IPS-18a (cell line): ENCODE data around the gene PNKP.
"Not testable (repeated sequence)": the region's sequence is repeated elsewhere in the genome, so short reads cannot be mapped to it uniquely, and the experiment has no call there.

Source experiments
- H3K27ac ChIP-seq: one replicate; pipeline ENCODE4 v1.5.1; 2013; ENCODE audit warnings: low read length
- H3K27me3 ChIP-seq: one replicate; pipeline ENCODE4 v1.6.1; 2013; ENCODE audit warnings: mild to moderate bottlenecking, low read length; ENCODE audit not compliant: control insufficient read depth, insufficient read depth
- H3K36me3 ChIP-seq: one replicate; pipeline ENCODE4 v1.6.1; 2013; ENCODE audit warnings: low read depth, low read length; ENCODE audit not compliant: control insufficient read depth
- H3K4me1 ChIP-seq: one replicate; pipeline ENCODE4 v1.6.1; 2013; ENCODE audit warnings: low read depth, low read length; ENCODE audit not compliant: control insufficient read depth
- H3K4me3 ChIP-seq: one replicate; pipeline ENCODE4 v1.5.1; 2013; ENCODE audit warnings: low read length
- H3K9ac ChIP-seq: one replicate; pipeline ENCODE4 v1.6.1; 2013; ENCODE audit warnings: mild to moderate bottlenecking, low read length, moderate library complexity
- H3K9me3 ChIP-seq: one replicate; pipeline ENCODE4 v1.6.1; 2013; ENCODE audit warnings: low read depth, low read length; ENCODE audit not compliant: control insufficient read depth

PNKP gene

GRCh38 chr19:49829721-49830120 lies 37.7 kb downstream of the PNKP start:
- Histone ChIP-seq H3K9me3 (no peaks in the 10 kb centered on the region), H3K4me3 (no peak overlapping the region), H3K27me3 (no peaks in the 10 kb centered on the region), H3K9ac (no peak overlapping the region), H3K27ac (no peak overlapping the region), H3K4me1 (no peaks in the 10 kb centered on the region), H3K36me3 (peaks cover 23% of the 10 kb centered on the region)

GRCh38 chr19:49829200-49829599 lies 38.2 kb downstream of the PNKP start:
- Histone ChIP-seq H3K27ac (no peak overlapping the region), H3K4me3 (no peak overlapping the region), H3K36me3 (peaks cover 23% of the 10 kb centered on the region), H3K27me3 (no peaks in the 10 kb centered on the region), H3K9ac (no peak overlapping the region), H3K9me3 (no peaks in the 10 kb centered on the region), H3K4me1 (no peaks in the 10 kb centered on the region)

DNA sequence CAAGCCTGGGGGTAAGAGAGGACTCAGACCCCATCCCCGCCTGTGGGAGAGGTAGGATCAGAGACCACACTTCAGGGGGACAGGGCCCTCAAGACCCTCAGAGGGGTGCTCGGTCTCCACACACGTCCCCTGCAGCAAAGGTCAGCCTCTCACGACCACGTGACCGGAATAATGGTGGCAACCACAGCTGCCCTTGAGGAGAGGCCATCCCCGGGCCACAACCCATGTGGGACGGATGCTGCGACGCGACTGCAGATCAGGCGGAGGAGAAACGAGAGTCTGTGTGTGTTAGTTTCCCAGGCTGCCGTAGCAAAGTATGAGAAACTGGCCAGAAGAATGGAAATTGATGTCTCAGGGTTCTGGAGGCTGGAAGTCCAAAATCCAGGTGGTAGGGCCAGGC lies 40.3 kb downstream of the PNKP start:
- Histone ChIP-seq H3K36me3 (peaks cover 17% of the 10 kb centered on the region), H3K27ac (no peak overlapping the region), H3K27me3 (no peaks in the 10 kb centered on the region), H3K9me3 (no peaks in the 10 kb centered on the region), H3K4me3 (no peak overlapping the region), H3K4me1 (no peaks in the 10 kb centered on the region), H3K9ac (no peak overlapping the region)

DNA sequence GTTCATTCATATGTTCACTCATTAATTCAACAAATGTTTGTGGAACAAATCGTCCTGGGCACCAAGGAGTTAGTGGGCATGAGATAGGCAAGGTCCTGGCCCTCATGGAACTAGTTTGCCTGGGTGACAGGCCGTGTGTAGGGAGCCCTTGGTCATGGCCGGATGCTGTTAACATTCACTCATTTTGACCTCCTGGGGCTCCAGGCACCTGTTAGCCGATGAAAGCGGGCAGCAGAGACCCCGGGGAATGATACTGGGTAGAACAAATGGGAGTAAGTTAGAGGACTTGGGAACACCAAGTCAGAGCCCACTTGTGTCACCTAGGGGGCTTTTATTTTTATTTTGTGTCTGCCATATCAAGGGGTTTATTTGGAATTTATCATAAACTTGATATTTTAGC lies 42.7 kb downstream of the PNKP start:
- H3K36me3 ChIP-seq, result peaks cover 12% of the 10 kb centered on the region

GRCh38 chr19:49823472-49823871 lies 43.9 kb downstream of the PNKP start:
- Histone ChIP-seq H3K9me3 (no peaks in the 10 kb centered on the region), H3K9ac (no peak overlapping the region), H3K4me1 (peaks cover 5% of the 10 kb centered on the region), H3K4me3 (no peak overlapping the region), H3K27ac (no peak overlapping the region), H3K36me3 (peaks cover 12% of the 10 kb centered on the region), H3K27me3 (no peaks in the 10 kb centered on the region)

More for the DNA sequence above, 42.7 kb downstream of the PNKP start:
- H3K4me3 ChIP-seq, result no peak overlapping the region
- no peaks in the 10 kb centered on the region for H3K9me3 ChIP-seq
- H3K4me1 ChIP-seq, result no peaks in the 10 kb centered on the region
- H3K27ac ChIP-seq, result no peak overlapping the region
- no peak overlapping the region for H3K9ac ChIP-seq
- H3K27me3 ChIP-seq, result no peaks in the 10 kb centered on the region

- Histone ChIP-seq H3K4me1 (peaks cover 5% of the 10 kb centered on the region), H3K27me3 (no peaks in the 10 kb centered on the region), H3K27ac (no peak overlapping the region), H3K4me3 (no peak overlapping the region), H3K9ac (no peak overlapping the region), H3K36me3 (peaks cover 12% of the 10 kb centered on the region), H3K9me3 (no peaks in the 10 kb centered on the region)
Measured at GRCh38 chr19:49820125-49820524, 47.3 kb downstream of the PNKP start.

GRCh38 chr19:49819452-49820115 lies 47.8 kb downstream of the PNKP start:
- not testable (repeated sequence) for H3K4me1 ChIP-seq, H3K27ac ChIP-seq, H3K9me3 ChIP-seq, H3K27me3 ChIP-seq
- Histone ChIP-seq H3K4me3 (peak overlapping the region; percentile 94), H3K36me3 (peaks cover 12% of the 10 kb centered on the region), H3K9ac (peak overlapping the region; percentile 93)

- peaks cover 12% of the 10 kb centered on the region for H3K36me3 ChIP-seq
- H3K9me3 ChIP-seq, result no peaks in the 10 kb centered on the region
- peak overlapping the region; percentile 77 for H3K27ac ChIP-seq
- H3K4me1 ChIP-seq, result peaks cover 10% of the 10 kb centered on the region
- peak overlapping the region; percentile 93 for H3K9ac ChIP-seq
- peak overlapping the region; percentile 94 for H3K4me3 ChIP-seq
- no peaks in the 10 kb centered on the region for H3K27me3 ChIP-seq
Measured at GRCh38 chr19:49818649-49819370, 48.6 kb downstream of the PNKP start.

DNA sequence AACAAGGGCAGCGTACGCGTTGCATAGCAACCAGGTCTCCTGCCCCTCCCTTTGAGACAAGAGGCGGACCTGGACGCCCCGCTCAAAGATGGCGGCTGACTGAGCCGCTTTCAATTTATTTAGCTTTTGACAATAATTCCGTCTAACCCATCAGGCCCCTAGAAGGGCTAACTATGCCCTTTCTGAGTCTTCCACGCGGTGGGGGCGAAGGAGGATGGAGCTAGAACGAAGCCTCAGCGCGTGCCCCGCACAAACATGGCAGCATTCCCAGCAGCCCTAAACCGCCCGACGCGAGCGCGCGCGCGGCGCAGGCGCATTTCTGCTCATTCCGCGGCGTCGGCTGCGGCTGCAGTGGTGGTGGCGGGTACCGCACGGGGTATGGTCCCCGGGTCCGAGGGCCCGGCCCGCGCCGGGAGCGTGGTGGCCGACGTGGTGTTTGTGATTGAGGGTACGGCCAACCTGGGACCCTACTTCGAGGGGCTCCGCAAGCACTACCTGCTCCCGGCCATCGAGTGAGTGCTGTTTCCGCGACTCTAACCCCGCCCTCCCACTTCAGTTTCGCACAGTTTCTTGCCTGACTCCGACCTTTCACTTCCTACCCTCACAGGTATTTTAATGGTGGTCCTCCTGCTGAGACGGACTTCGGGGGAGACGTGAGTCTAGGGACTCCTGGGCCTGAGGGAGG lies 49.3 kb downstream of the PNKP start, which contains the start of gene MED25:
Gene MED25 (plus strand): TSS at position 326 of the 685 bp plus-strand sequence. CDS start 53 bp downstream, at position 379.
- peak within 1 kb of the TSS; percentile 94 for H3K4me3 ChIP-seq
- H3K9me3 ChIP-seq, result no peaks in the 10 kb centered on the region
- peak within 1 kb of the TSS; percentile 93 for H3K9ac ChIP-seq
- peaks cover 12% of the 10 kb centered on the region for H3K4me1 ChIP-seq
- no peaks in the 10 kb centered on the region for H3K27me3 ChIP-seq
- H3K36me3 ChIP-seq, result peaks cover 7% of the 10 kb centered on the region
- peak within 1 kb of the TSS; percentile 90 for H3K27ac ChIP-seq

- peak overlapping the region; percentile 93 for H3K9ac ChIP-seq
- no peak overlapping the region for H3K27ac ChIP-seq
- H3K4me3 ChIP-seq, result no peak overlapping the region
- H3K9me3 ChIP-seq, result no peaks in the 10 kb centered on the region
- peaks cover 18% of the 10 kb centered on the region for H3K4me1 ChIP-seq
- peaks cover 4% of the 10 kb centered on the region for H3K36me3 ChIP-seq
- no peaks in the 10 kb centered on the region for H3K27me3 ChIP-seq
Measured at GRCh38 chr19:49816590-49816989, 50.8 kb downstream of the PNKP start.

DNA sequence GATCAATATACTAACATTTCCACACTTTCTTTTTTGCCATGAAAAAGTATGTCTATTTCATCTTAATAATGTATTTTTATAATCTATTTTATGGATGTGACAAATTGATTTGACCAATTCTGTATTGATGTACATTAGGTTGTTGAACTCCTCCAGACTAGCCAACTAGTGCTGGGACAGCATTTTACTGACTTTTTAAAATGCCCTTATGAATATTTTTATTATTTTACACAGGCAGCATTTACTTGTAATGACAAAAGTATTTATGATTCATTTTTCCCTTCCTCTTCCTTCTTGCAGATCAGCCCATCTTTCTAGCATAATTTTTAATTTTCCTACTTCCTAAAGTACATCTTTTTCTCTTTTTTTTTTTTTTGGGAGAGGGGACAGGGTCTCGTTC lies 53.4 kb downstream of the PNKP start:
- H3K9me3 ChIP-seq, result no peaks in the 10 kb centered on the region
- H3K36me3 ChIP-seq, result no peaks in the 10 kb centered on the region
- peak overlapping the region; percentile 99 for H3K9ac ChIP-seq
- H3K4me3 ChIP-seq, result peak overlapping the region; percentile 100
- H3K27ac ChIP-seq, result peak overlapping the region; percentile 100
- peaks cover 21% of the 10 kb centered on the region for H3K4me1 ChIP-seq
- no peaks in the 10 kb centered on the region for H3K27me3 ChIP-seq
